GM21367 (cell line): ENCODE measurements around the gene LRRC56.
A peak's percentile ranks its signal among the peaks of the same experiment; 100 is the strongest.
"Not testable (repeated sequence)": the region's sequence is repeated elsewhere in the genome, so short reads cannot be mapped to it uniquely, and the experiment has no call there.

ENCODE experiments used
- ATAC-seq: cut with Tn5 transposase; IDR thresholded peaks from one replicate; pipeline ENCODE4 v1.9.1; 2021; ENCODE audit not compliant: unreplicated experiment

LRRC56 gene

GRCh38 chr11:501001-501682, 36.2 kb upstream of the LRRC56 start:
- no peak for ATAC-seq

DNA sequence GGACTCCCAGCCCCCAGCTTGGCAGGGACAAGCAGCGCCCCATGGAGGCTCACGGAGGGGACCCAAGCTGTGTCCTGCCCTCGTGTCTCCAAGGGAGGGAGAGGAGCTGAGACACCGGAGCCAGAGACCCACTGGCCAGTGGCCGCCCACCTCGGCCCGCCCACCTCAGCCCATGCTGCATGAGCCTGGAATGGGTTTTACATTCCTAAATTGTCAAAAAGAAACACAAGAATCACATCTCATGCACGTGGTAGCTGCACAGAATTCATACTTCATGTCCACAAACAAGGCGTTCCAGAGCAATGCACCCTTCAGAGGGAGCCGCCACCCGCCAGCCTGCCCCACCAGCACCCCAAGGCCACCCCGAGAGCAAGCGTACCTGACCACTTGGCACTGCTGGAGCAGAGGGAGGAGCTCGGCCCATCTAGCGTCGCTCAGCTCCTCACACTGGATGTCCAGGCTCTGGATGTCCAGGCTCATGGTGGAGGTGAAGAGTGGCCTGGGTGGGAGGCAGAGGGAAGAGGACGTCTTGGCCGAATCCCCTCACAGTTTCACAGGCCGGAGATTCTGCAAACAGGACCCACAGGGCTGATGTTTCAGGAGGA, 35.5 kb upstream of the LRRC56 start:
- no peak for ATAC-seq

DNA sequence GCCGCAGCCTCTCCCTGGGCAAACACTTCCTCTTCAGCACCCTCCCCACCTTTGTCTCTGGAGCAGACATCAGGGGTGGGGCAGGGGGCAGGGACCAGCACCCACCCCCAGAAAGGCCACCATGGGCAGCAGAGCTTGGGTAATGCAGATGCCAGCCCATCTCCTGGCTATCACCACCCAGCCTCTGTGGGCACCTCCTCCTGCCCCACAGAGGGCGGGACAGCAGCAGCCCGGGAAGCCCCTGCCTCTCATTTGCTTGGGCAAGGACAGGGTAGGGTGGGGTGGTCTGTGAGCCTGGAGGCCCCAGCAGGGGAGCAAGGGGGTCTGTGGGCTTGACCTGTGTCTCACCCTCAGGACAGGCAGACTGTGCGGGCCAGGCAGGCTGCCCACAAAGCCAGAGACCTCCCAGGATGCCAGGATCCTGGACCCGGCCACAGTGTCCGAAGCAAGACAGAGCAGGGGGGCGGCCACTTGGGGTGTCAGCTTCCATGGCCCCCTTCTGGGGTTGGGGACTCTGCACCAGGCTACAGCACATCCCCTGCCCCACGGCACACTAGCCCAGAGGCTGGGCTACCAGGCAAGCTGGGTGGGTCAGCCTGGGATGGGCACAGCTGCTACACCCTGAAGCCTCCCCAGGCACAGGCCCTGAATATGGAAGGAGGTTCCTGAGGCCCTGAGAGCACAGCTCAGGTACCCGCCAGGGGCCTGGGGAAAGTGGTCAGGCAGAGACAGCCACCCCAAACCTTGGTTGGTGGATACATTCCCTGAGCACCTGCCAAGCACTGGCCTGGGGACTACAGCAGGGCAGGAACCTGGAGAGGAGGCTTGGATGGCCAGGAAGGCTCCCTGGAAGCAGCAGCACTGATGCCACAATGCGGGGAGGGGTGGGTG, 34.8 kb upstream of the LRRC56 start:
- ATAC-seq, result no peak

GRCh38 chr11:503179-503981, 33.9 kb upstream of the LRRC56 start:
- no peak for ATAC-seq

DNA sequence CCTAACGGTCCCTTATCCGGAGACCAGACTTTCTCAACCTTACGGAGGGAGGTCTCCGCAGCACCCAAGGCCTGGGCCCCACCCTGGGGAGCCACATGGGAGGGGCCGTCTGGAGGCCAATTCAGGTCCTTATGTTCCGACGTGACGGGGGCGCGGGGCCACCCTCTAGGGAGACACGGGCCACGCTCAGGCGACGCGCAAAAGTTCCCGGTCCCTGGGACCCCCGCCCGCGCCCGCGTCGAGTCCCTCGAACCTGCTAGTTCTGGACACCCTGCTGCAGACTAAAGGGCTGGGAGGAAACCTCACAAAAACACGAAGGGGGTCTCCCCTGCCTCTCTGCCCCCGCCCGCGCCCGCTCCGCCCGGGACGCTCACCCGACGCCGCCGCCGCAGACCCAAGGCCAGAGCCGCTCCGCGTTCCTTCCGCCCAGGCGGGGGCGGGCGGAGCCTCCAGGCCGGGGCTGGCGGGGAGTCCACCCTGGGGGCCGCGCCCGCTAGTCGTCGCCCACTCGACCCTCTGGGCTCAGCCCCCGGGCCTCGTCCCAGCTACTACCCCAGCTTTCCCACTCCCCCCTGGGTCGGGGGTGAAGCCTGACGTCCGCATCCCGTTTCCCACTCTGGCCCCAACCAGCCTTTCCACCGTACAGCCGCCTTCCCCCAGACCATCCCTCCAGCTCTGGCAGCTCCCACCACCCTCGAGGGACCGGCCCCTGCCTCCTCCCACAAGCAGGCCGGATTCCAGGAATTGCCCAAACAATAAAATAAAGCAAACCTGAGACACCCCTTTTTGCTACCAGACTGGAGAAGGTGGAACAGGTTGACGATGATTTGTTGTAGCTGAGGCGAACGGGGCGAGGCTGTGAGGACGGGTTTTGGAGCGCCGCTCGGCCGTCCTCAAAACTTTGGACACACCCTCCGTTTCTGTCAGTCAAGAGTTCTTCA, 33.0 kb upstream of the LRRC56 start:
- no peak for ATAC-seq

DNA sequence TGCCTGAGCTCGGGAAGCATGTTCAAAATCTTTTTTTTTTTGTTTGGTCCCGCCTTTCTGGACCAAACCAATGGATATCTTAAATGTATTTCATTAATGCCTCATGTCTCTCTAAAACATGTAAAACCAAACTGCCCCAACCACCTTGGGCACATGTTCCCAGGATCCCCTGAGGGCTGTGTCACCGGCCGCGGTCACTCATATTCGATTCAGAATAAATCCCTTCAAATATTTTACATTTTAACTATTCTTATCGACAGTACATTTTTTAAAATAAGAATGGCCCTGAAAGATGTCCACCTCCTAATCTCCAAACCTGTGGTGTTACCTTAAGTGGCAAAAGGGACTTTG, 32.4 kb upstream of the LRRC56 start:
- no peak for ATAC-seq

DNA sequence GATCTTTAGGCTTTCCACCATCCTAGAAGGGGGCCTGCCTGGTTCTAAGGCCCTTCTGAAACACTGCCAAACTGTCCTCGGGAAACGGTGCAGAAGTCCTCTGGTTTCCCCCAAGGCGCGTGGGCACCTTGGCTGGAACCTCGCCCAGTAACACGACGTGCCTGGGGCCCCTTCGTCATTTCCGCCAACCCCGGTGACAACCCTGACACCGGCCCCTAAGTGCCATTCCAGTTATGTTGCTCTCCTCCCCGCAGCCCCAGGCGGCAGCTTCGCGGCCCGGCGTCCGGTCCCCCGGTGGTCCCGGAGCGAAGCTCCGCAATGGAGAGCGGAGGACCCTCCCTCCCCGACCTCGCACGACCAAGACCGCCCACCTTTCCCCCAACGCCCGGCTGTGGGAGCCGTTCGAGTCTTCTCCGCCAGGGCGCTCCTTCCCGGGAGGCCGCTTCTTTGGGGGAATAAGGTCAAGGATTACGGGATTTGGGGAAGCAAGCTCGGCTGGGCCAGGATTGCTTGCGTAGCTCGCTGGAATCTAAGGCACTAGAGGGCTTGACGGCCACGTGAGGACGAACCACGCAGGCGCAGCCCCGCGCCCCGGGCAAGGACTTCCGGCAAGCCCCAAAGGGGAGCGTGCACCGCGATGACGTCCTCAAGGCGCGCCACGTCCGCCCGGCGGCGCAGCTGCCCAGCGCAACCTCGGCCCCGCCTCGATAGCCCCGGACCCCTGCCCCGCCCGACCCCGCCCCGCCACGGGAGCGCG, 30.9 kb upstream of the LRRC56 start:
- peak; percentile 63 for ATAC-seq

DNA sequence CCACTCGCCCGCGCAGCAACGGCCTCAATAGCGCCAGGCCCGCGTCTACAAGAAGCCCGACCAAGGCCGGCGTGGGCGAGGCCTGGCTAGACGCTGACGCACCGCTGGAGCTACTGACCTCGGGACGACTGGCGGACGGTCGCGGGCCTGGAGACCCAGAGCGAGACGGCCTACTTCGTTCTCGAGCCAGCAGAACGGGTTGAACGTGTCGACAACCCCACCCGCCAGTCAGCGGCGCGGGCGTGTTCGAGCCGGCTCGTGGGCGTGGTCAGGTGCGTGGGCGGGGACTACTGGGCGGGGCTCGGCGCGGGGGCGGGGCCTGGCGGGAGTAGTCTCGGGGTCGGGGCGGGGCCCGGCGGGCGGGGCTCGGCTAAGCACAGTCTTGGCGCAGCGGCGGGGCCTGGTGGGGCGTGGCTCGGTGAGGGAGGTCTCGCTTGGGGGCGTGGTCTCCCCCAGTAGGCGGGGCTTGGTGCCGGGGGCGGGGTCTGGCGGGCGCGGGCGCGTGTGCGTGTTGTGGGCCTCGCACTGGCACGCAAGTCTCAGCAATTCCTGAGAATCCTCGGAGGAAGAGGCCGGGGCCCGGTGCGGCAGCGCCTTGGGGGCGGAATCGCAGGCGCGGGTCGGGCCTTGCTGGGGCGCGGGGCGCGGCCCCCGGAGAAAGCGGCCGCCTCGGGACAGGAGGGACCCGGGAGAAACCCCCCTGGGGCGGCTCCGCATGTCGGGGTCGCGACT, 30.2 kb upstream of the LRRC56 start, which contains the start of gene RNH1:
TSS of gene RNH1 (minus strand) at position 248 of the 732 bp plus-strand sequence. CDS start 5,080 bp downstream, outside the sequence.
- peak; percentile 36 for ATAC-seq

GRCh38 chr11:507727-508515, 29.4 kb upstream of the LRRC56 start:
- ATAC-seq, result no peak

GRCh38 chr11:508956-509355, 28.4 kb upstream of the LRRC56 start:
- no peak for ATAC-seq

GRCh38 chr11:512761-513595, 24.3 kb upstream of the LRRC56 start:
- ATAC-seq, result no peak

DNA sequence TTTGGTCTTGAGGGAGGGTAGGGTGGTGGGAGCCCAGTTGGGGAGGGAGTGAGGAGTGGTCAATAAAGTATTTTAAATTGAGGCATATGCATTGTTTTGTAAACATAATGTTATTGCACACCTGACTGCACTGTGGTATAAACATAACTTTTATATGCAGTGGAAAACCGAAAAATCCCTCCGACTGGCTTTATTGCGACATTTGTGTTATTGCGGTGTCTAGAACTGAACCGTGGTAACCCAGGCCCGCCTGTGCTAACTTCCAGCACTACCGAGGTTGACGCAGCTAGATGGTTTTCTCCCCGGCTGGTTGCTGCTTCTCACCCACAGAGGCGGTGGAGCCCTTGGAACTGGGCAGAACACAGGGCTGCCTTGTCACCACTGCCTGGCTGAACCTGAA, 22.7 kb upstream of the LRRC56 start:
- ATAC-seq, result no peak

- ATAC-seq, result no peak
Measured at GRCh38 chr11:515131-515530, 22.2 kb upstream of the LRRC56 start.

GRCh38 chr11:516400-516799, 20.9 kb upstream of the LRRC56 start:
- no peak for ATAC-seq

DNA sequence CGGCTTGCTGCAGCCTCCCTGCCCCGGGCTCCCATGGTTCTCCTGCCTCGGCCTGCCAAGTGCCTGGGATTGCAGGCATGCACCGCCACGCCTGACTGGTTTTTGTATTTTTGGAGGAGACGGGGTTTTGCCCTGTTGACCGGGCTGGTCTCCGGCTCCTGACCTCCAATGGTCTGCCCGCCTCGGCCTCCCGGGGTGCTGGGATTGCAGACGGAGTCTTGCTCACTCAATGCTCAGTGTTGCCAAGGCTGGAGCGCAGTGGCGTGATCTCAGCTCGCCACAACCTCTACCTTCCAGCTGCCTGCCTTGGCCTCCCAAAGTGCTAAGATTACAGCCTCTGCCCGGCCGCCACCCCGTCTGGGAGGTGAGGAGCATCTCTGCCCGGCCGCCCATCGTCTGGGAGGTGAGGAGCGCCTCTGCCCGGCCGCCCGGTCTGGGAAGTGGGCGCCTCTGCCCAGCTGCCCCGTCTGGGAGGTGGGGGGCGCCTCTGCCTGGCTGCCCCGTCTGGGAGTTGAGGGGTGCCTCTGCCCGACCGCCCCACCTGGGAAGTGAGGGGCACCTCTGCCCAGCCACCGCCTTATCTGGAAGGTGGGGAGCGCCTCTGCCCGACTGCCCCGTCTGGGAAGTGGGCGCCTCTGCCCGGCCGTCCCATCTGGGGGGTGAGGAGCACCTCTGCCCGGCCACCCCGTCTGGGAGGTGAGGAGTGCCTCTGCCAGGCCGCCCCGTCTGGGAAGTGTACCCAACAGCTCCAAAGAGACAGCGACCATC, 20.2 kb upstream of the LRRC56 start:
- ATAC-seq, result not testable (repeated sequence)
